GM23338 (cell line): ENCODE results near the gene HYAL1.

ENCODE experiments used
- EZH2 ChIP-seq: fragments of 200-600 bp; sonication (generic); IDR thresholded peaks from one replicate; pipeline ENCODE4 v1.8.0; 2017; ENCODE audit warnings: antibody characterized with exemption, mild to moderate bottlenecking, low read depth; ENCODE audit not compliant: unreplicated experiment
- NANOG ChIP-seq: IDR thresholded peaks from 2 replicates; pipeline ENCODE4 v1.6.1; 2016; ENCODE audit warnings: antibody characterized with exemption, borderline replicate concordance
- POLR2AphosphoS5 ChIP-seq: IDR thresholded peaks from 2 replicates; pipeline ENCODE4 v1.6.1; 2016; ENCODE audit warnings: antibody characterized with exemption, low read depth
- REST ChIP-seq: IDR thresholded peaks from one replicate; pipeline ENCODE4 v1.6.1; 2018; ENCODE audit warnings: antibody characterized with exemption; ENCODE audit not compliant: unreplicated experiment
- TF ChIP-seq, protein P1 (sequence below), 2 experiments: fragments of 200-600 bp in 1 of 2; sonication (generic) in 1 of 2; conservative IDR thresholded peaks; 2 replicates each; pipeline versions ENCODE4 v1.5.1 to v1.6.1; 2016 to 2017; ENCODE audit warnings: antibody characterized with exemption in 2 of 2, low read depth in 2 of 2, mild to moderate bottlenecking in 2 of 2, moderate library complexity in 1 of 2

DNA sequence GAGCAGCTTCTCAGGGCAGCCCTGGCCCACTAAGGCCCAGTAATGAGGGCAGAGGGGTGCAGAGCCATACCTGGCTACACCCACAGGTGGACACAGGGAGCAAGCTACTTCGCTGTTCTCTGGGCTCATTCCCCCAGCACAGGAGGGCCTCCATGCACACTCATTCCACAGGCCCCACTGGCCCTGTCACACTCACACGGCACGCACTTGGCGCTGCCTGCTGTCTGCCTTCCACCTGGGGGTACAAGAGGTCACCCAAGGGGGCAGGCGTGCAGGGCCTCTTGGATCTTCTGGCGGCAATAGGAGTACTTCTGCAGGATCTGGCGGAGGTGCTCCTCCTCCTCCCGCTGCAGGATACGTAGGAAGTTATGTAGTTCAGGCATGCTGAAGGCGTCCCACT is 27.0 kb upstream of the HYAL1 start:
- no peak for TF ChIP-seq EZH2
- TF ChIP-seq, protein P1, sequence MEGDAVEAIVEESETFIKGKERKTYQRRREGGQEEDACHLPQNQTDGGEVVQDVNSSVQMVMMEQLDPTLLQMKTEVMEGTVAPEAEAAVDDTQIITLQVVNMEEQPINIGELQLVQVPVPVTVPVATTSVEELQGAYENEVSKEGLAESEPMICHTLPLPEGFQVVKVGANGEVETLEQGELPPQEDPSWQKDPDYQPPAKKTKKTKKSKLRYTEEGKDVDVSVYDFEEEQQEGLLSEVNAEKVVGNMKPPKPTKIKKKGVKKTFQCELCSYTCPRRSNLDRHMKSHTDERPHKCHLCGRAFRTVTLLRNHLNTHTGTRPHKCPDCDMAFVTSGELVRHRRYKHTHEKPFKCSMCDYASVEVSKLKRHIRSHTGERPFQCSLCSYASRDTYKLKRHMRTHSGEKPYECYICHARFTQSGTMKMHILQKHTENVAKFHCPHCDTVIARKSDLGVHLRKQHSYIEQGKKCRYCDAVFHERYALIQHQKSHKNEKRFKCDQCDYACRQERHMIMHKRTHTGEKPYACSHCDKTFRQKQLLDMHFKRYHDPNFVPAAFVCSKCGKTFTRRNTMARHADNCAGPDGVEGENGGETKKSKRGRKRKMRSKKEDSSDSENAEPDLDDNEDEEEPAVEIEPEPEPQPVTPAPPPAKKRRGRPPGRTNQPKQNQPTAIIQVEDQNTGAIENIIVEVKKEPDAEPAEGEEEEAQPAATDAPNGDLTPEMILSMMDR (conservative IDR thresholded peaks at IDR 0.05; ENCODE audit: low read depth in 2 of 2): no peak
- no peak for TF ChIP-seq REST
- no peak for TF ChIP-seq NANOG
- TF ChIP-seq POLR2AphosphoS5: no peak
